ENCODE measurements around the gene ALDH5A1.
A peak's percentile ranks its signal among the peaks of the same experiment; 100 is the strongest.
"Not testable (repeated sequence)": the region's sequence is repeated elsewhere in the genome, so short reads cannot be mapped to it uniquely, and the experiment has no call there.

ALDH5A1 gene

GRCh38 chr6:24489470-24489869 lies 5.3 kb upstream of the ALDH5A1 start, which contains the start of gene GPLD1:
Gene GPLD1, minus strand, starts transcription at chr6:24489578. Its CDS starts 67 bp downstream, at chr6:24489511.
- DNase-seq, result no peak

GRCh38 chr6:24489881-24490280 lies 4.9 kb upstream of the ALDH5A1 start:
- DNase-seq, result no peak

GRCh38 chr6:24490948-24491347 lies 3.8 kb upstream of the ALDH5A1 start:
- DNase-seq, result no peak

GRCh38 chr6:24492475-24492874 lies 2.3 kb upstream of the ALDH5A1 start:
- peak; percentile 34 for DNase-seq

- DNase-seq, result no peak
These were observed 586 bp upstream of the ALDH5A1 start for GRCh38 chr6:24493945-24494820.

- no peak for DNase-seq
These were observed 2.6 kb downstream of the ALDH5A1 start for GRCh38 chr6:24497254-24497970.

- no peak for DNase-seq
These were observed 5.9 kb downstream of the ALDH5A1 start for GRCh38 chr6:24500683-24501082.

- DNase-seq, result no peak
These were observed 6.6 kb downstream of the ALDH5A1 start for GRCh38 chr6:24501374-24501773.

GRCh38 chr6:24501914-24502313 lies 7.1 kb downstream of the ALDH5A1 start:
- no peak for DNase-seq

- no peak for DNase-seq
These were observed 9.5 kb downstream of the ALDH5A1 start for GRCh38 chr6:24504287-24504648.

GRCh38 chr6:24504649-24505586 lies 10.1 kb downstream of the ALDH5A1 start:
- no peak for DNase-seq

GRCh38 chr6:24506814-24507520 lies 12.2 kb downstream of the ALDH5A1 start:
- DNase-seq, result no peak

- DNase-seq, result not testable (repeated sequence)
These were observed 17.2 kb downstream of the ALDH5A1 start for GRCh38 chr6:24511976-24512375.

- DNase-seq, result no peak
These were observed 18.8 kb downstream of the ALDH5A1 start for GRCh38 chr6:24513602-24514001.

GRCh38 chr6:24517659-24518543 lies 23.1 kb downstream of the ALDH5A1 start:
- no peak for DNase-seq

- peak; percentile 55 for DNase-seq
These were observed 26.3 kb downstream of the ALDH5A1 start for GRCh38 chr6:24520929-24521546.

GRCh38 chr6:24522228-24523176 lies 27.7 kb downstream of the ALDH5A1 start:
- DNase-seq, result peak; percentile 91

GRCh38 chr6:24524329-24524728 lies 29.6 kb downstream of the ALDH5A1 start:
- no peak for DNase-seq

GRCh38 chr6:24524805-24525204 lies 30.0 kb downstream of the ALDH5A1 start:
- peak; percentile 82 for DNase-seq

- DNase-seq, result no peak
These were observed 35.2 kb downstream of the ALDH5A1 start for GRCh38 chr6:24529985-24530384.
